ENCODE results near the gene SH3RF3.
A peak's percentile ranks its signal among the peaks of the same experiment; 100 is the strongest.
"Not testable (repeated sequence)": the region's sequence is repeated elsewhere in the genome, so short reads cannot be mapped to it uniquely, and the experiment has no call there.

The SH3RF3 gene

GRCh38 chr2:109220860-109221259 is 91.9 kb downstream of the SH3RF3 start:
- no peak for TF ChIP-seq CTCF (IDR thresholded peaks at IDR 0.05; ENCODE audit: insufficient read depth, low read depth, low read length, missing control alignments)
- no peak for DNase-seq (ENCODE audit: low read depth)
- no peak overlapping the region for H3K4me3 ChIP-seq (ENCODE audit: low read depth, low read length)

DNA sequence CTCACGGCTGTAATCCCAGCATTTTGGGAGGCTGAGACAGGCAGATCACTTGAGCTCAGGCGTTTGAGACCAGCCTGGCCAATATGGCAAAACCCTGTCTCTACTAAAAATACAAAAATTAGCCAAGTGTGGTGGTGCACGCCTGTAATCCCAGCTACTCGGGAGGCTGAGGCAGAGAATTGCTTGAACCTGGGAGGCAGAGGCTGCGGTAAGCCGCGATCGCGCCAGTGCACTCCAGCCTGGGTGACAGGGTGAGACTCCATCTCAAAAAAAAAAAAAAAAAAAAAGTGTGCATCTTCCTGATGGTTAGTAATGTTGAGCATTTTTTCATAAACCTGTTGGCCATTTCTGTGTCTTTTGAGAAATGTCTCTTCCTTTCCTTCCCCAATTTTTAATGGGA is 92.3 kb downstream of the SH3RF3 start:
- not testable (repeated sequence) for DNase-seq (ENCODE audit: low read depth); H3K4me3 ChIP-seq (ENCODE audit: low read depth, low read length)

- DNase-seq (ENCODE audit: low read depth) = no peak
- no peak for TF ChIP-seq CTCF (IDR thresholded peaks at IDR 0.05; ENCODE audit: insufficient read depth, low read depth, low read length, missing control alignments)
- no peak overlapping the region for H3K4me3 ChIP-seq (ENCODE audit: low read depth, low read length)
Measured at GRCh38 chr2:109222422-109222821, 93.4 kb downstream of the SH3RF3 start.

- no peak overlapping the region for H3K4me3 ChIP-seq (ENCODE audit: low read depth, low read length)
- no peak for TF ChIP-seq CTCF (IDR thresholded peaks at IDR 0.05; ENCODE audit: insufficient read depth, low read depth, low read length, missing control alignments)
- no peak for DNase-seq (ENCODE audit: low read depth)
Measured at GRCh38 chr2:109222825-109223471, 93.9 kb downstream of the SH3RF3 start.

GRCh38 chr2:109223490-109223889 is 94.5 kb downstream of the SH3RF3 start:
- no peak overlapping the region for H3K4me3 ChIP-seq (ENCODE audit: low read depth, low read length)
- no peak for TF ChIP-seq CTCF (IDR thresholded peaks at IDR 0.05; ENCODE audit: insufficient read depth, low read depth, low read length, missing control alignments)
- no peak for DNase-seq (ENCODE audit: low read depth)

DNA sequence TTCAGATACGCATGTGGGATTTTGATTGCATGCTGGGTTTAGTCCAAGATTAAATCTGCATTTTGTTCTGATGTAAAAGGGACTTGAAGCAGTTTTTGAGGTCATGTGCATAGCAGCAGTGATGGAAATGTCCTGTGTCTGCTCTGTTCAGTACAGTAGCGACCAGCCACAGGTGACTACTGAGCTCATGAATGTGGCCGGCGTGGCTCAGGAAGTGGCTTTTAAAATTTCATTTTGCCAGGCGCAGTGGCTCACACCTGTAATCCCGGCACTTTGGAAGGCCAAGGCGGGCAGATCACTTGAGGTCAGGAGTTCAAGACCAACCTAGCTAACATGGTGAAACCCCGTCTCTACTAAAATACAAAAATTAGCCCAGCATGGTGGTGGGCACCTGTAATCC is 95.3 kb downstream of the SH3RF3 start:
- H3K4me3 ChIP-seq (ENCODE audit: low read depth, low read length); DNase-seq (ENCODE audit: low read depth): not testable (repeated sequence)

DNA sequence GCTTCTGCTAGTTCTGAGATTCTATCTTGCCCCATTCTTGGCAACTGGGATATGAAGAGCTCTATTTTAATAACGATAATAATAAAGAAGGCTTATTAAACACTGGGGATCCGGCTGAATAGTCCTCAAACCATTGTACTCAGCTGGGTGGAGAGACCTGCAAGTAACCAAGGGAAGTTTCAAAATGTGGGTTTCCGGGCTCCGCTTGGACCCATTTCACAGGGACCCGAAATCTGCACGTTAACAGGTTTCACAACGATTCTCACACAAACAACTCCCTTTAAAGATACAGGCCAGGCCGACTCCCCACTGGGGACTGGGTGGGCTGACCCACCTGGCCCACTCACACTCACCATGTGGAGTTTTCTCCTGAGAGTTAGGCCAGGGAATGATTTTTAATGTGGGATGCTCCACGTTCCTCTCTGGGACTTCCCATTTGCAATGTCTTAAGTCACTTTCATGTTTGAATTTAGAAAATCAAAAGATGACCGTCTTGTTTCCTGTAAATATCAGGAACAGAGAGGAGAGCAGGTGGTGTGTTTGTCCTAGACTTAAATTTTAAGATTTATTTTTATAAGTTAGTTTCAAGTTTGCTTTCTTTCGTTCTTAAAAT is 96.3 kb downstream of the SH3RF3 start:
- no peak overlapping the region for H3K4me3 ChIP-seq (ENCODE audit: low read depth, low read length)
- peak; percentile 57 for DNase-seq (ENCODE audit: low read depth)
- TF ChIP-seq CTCF (IDR thresholded peaks at IDR 0.05; ENCODE audit: insufficient read depth, low read depth, low read length, missing control alignments) = no peak

GRCh38 chr2:109226128-109226527 is 97.1 kb downstream of the SH3RF3 start:
- no peak for TF ChIP-seq CTCF (IDR thresholded peaks at IDR 0.05; ENCODE audit: insufficient read depth, low read depth, low read length, missing control alignments)
- H3K4me3 ChIP-seq (ENCODE audit: low read depth, low read length) = no peak overlapping the region
- no peak for DNase-seq (ENCODE audit: low read depth)
